ENCODE data around the gene KPNA1.

Gene KPNA1

GRCh38 chr3:122538956-122539490 lies 24.3 kb upstream of the KPNA1 start:
- TF ChIP-seq CTCF (IDR thresholded peaks at IDR 0.05) = no peak
- no peak for TF ChIP-seq ZFX (IDR thresholded peaks at IDR 0.05; ENCODE audit: borderline replicate concordance)
- no peak overlapping the region for H3K27ac ChIP-seq

- TF ChIP-seq CTCF (IDR thresholded peaks at IDR 0.05) = no peak
- no peak for TF ChIP-seq ZFX (IDR thresholded peaks at IDR 0.05; ENCODE audit: borderline replicate concordance)
- no peak overlapping the region for H3K27ac ChIP-seq
These were observed 21.9 kb upstream of the KPNA1 start for GRCh38 chr3:122536632-122537001.

- TF ChIP-seq CTCF (IDR thresholded peaks at IDR 0.05) (no peak), ZFX (IDR thresholded peaks at IDR 0.05; ENCODE audit: borderline replicate concordance) (no peak)
- no peak overlapping the region for H3K27ac ChIP-seq
These were observed 21.4 kb upstream of the KPNA1 start for GRCh38 chr3:122535964-122536631.

- no peak for TF ChIP-seq CTCF (IDR thresholded peaks at IDR 0.05)
- no peak for TF ChIP-seq ZFX (IDR thresholded peaks at IDR 0.05; ENCODE audit: borderline replicate concordance)
- H3K27ac ChIP-seq = no peak overlapping the region
These were observed 19.2 kb upstream of the KPNA1 start for GRCh38 chr3:122533931-122534334.

GRCh38 chr3:122533480-122533879 lies 18.7 kb upstream of the KPNA1 start:
- TF ChIP-seq CTCF (IDR thresholded peaks at IDR 0.05) = no peak
- TF ChIP-seq ZFX (IDR thresholded peaks at IDR 0.05; ENCODE audit: borderline replicate concordance) = no peak
- H3K27ac ChIP-seq = no peak overlapping the region

GRCh38 chr3:122530164-122530563 lies 15.4 kb upstream of the KPNA1 start:
- TF ChIP-seq ZFX (IDR thresholded peaks at IDR 0.05; ENCODE audit: borderline replicate concordance) = no peak
- no peak for TF ChIP-seq CTCF (IDR thresholded peaks at IDR 0.05)
- H3K27ac ChIP-seq = no peak overlapping the region

GRCh38 chr3:122523317-122523716 lies 8.6 kb upstream of the KPNA1 start:
- no peak for TF ChIP-seq CTCF (IDR thresholded peaks at IDR 0.05)
- no peak for TF ChIP-seq ZFX (IDR thresholded peaks at IDR 0.05; ENCODE audit: borderline replicate concordance)
- no peak overlapping the region for H3K27ac ChIP-seq
